ENCODE measurements around the gene SRGAP1. TPM values are rescaled to one million over a fixed set of nuclear protein-coding genes. Genes with fewer than 3 reads are reported as not detected.

SRGAP1 gene
- total RNA-seq, 1 experiment from 2014 or later: 28.3 TPM

DNA sequence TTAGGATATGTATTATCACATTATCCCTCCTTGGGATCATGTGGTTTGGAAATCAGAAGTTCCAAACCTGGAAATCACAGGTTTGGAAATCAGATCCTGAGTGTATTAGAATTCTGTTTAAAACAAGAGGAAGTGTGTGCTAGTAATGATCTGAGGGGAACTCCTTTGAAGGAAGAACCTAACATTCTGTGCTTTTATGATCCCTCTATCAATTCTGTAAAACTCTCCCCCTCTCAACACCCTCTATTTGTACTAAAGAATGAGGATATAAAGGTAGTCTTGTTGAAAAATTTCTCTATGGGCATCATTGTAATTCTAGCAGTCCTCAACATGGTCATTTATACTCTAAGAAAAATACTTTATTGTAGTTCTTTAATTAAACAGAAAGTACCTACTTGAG lies 97.4 kb downstream of the SRGAP1 start:
- TF ChIP-seq, protein P1, sequence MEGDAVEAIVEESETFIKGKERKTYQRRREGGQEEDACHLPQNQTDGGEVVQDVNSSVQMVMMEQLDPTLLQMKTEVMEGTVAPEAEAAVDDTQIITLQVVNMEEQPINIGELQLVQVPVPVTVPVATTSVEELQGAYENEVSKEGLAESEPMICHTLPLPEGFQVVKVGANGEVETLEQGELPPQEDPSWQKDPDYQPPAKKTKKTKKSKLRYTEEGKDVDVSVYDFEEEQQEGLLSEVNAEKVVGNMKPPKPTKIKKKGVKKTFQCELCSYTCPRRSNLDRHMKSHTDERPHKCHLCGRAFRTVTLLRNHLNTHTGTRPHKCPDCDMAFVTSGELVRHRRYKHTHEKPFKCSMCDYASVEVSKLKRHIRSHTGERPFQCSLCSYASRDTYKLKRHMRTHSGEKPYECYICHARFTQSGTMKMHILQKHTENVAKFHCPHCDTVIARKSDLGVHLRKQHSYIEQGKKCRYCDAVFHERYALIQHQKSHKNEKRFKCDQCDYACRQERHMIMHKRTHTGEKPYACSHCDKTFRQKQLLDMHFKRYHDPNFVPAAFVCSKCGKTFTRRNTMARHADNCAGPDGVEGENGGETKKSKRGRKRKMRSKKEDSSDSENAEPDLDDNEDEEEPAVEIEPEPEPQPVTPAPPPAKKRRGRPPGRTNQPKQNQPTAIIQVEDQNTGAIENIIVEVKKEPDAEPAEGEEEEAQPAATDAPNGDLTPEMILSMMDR (IDR thresholded peaks at IDR 0.05; ENCODE audit: unreplicated experiment): no peak
- H3K27me3 Mint-ChIP-seq (ENCODE audit: unreplicated experiment): no peaks in the 10 kb centered on the region
- H3K27ac Mint-ChIP-seq (ENCODE audit: unreplicated experiment): no peak overlapping the region
- CTCF ChIA-PET: no interaction called here
- H3K4me3 Mint-ChIP-seq (ENCODE audit: low read depth, unreplicated experiment): no peak overlapping the region
- BruUV-seq (replicated peaks): no TSS peak
- intact Hi-C loops (cut with micrococcal nuclease; ENCODE audit: unreplicated experiment): no loop called here
- H3K9me3 Mint-ChIP-seq (ENCODE audit: low read depth, unreplicated experiment): no peaks in the 10 kb centered on the region
- no peaks in the 10 kb centered on the region for H3K36me3 Mint-ChIP-seq (ENCODE audit: insufficient read depth, unreplicated experiment)
- no peaks in the 10 kb centered on the region for H3K4me1 Mint-ChIP-seq (ENCODE audit: low read depth, unreplicated experiment)
- no peak for DNase-seq

DNA sequence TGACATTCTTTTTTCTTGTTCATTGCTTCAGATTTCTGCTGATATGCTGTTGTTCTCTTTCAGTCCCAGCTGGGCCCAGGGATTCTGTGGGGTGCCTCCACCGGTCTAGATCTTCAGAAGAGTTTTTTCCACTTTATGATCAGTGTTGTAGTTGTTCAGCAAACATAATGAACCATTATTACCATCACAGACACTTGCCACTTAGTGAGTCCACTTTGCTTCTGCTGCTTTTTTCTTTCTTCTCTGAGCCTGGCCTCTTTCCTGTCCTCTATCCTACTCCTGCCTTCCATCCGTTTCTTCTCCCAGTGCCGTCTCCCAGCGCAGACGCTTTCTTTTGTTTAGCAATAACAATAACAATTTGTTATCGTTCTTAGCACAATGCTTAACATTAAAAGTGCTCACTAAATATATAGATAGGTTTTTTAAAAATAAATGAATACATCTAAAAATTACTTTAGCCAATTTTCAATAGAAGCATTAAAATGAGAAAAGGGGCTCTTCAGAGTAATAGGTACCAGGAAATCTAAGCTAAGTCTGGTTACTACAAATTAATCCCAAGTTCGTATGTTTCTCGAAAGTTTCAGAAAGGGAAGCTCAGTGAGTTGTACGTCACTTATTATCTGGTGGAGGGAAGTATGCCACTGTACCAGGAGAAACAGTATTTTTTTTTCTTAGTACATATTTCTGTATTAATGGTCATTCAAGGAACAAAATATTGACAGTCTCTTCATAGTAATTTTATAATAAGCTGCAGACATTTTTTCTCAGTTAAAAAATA lies 98.2 kb downstream of the SRGAP1 start:
- Mint-ChIP-seq H3K9me3 (ENCODE audit: low read depth, unreplicated experiment) (no peaks in the 10 kb centered on the region), H3K27ac (ENCODE audit: unreplicated experiment) (no peak overlapping the region), H3K27me3 (ENCODE audit: unreplicated experiment) (no peaks in the 10 kb centered on the region), H3K36me3 (ENCODE audit: insufficient read depth, unreplicated experiment) (no peaks in the 10 kb centered on the region), H3K4me3 (ENCODE audit: low read depth, unreplicated experiment) (no peak overlapping the region), H3K4me1 (ENCODE audit: low read depth, unreplicated experiment) (no peaks in the 10 kb centered on the region)
- TF ChIP-seq, protein P1 (IDR thresholded peaks at IDR 0.05; ENCODE audit: unreplicated experiment): no peak
- CTCF ChIA-PET: no interaction called here
- no peak for DNase-seq
- BruUV-seq (replicated peaks): no TSS peak
- intact Hi-C loops (cut with micrococcal nuclease; ENCODE audit: unreplicated experiment): no loop called here

DNA sequence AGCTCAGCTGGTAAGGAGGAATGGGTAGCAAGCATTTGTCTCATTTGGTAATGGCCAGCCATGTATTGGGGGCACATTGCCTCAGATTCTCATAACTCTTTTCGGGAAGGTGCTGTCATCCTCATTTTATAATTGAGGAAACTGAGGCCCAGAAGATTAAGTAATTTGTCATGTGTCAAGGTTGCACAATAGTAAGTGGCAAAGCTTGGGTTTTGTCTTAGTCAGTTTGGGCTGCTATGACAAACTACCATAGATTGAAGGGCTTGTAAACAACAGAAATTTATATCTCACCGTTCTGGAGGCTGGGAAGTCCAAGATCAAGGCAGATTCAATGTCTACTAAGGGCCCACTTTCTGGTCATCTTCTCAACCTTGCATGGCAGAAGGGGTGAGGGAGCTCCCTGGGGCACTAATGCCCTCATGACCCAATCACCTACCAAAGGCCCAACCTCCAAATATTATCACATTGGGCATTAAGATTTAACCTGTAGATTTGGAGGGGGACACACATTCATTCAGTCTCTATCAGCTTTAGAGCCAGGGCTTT lies 99.6 kb downstream of the SRGAP1 start:
- no TSS peak for BruUV-seq (replicated peaks)
- no peak overlapping the region for H3K27ac Mint-ChIP-seq (ENCODE audit: unreplicated experiment)
- DNase-seq: no peak
- H3K4me1 Mint-ChIP-seq (ENCODE audit: low read depth, unreplicated experiment): no peaks in the 10 kb centered on the region
- CTCF ChIA-PET: no interaction called here
- TF ChIP-seq, protein P1 (IDR thresholded peaks at IDR 0.05; ENCODE audit: unreplicated experiment): no peak
- H3K9me3 Mint-ChIP-seq (ENCODE audit: low read depth, unreplicated experiment): no peaks in the 10 kb centered on the region
- no peaks in the 10 kb centered on the region for H3K27me3 Mint-ChIP-seq (ENCODE audit: unreplicated experiment)
- H3K4me3 Mint-ChIP-seq (ENCODE audit: low read depth, unreplicated experiment): no peak overlapping the region
- intact Hi-C loops (cut with micrococcal nuclease; ENCODE audit: unreplicated experiment): no loop called here
- no peaks in the 10 kb centered on the region for H3K36me3 Mint-ChIP-seq (ENCODE audit: insufficient read depth, unreplicated experiment)

DNA sequence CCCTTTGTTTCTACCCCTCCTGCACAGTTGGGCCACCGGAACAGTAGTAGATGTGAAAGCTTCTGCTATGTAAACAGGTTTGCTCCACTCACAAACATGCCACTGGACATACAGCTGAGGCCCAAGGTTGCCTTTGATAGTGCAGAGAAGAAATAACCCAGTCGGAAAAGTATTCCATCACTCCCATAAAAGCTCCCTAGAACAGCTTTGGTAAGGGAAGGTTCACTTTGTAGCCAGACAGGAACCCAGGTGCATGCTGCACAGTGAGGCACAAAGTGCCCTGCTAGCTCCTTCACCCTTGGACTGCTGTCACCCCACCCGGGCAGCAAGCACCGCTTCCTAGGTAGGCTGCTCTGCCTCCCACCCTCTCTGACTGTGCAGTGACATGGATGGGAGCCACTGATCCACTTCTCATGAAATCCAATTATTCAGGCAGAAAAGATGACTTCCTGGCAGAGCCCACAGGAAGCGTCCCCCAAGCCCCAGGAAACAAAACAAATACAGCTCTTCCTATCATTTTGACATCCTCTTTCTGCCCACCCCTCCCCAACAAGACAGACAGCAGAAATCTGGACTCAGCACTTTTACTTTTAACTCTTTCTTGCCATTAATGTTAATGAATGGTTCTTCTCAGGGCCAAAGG lies 100.2 kb downstream of the SRGAP1 start:
- Mint-ChIP-seq H3K36me3 (ENCODE audit: insufficient read depth, unreplicated experiment) (no peaks in the 10 kb centered on the region), H3K9me3 (ENCODE audit: low read depth, unreplicated experiment) (no peaks in the 10 kb centered on the region), H3K27ac (ENCODE audit: unreplicated experiment) (no peak overlapping the region), H3K4me1 (ENCODE audit: low read depth, unreplicated experiment) (peaks cover 3% of the 10 kb centered on the region), H3K27me3 (ENCODE audit: unreplicated experiment) (no peaks in the 10 kb centered on the region), H3K4me3 (ENCODE audit: low read depth, unreplicated experiment) (no peak overlapping the region)
- CTCF ChIA-PET: no interaction called here
- no peak for DNase-seq
- TF ChIP-seq, protein P1 (IDR thresholded peaks at IDR 0.05; ENCODE audit: unreplicated experiment): no peak
- intact Hi-C loops (cut with micrococcal nuclease; ENCODE audit: unreplicated experiment): no loop called here
- no TSS peak for BruUV-seq (replicated peaks)
